Suprapubic skin (tissue), 4 donors: ENCODE results near the gene FUNDC2. TPM values are rescaled to one million over a fixed set of nuclear protein-coding genes. Genes with fewer than 3 reads are reported as not detected.

ENCODE experiments used
- DNase-seq, 2 donors: peaks; one replicate each; pipeline ENCODE4 v3.0.0-alpha.2; 2019; ENCODE audit warnings: low spot score in 2 of 2
- H3K27ac ChIP-seq: fragments of 200-600 bp; sonication (generic); one replicate; pipeline ENCODE4 v1.5.1; 2019
- H3K27me3 ChIP-seq: fragments of 200-600 bp; sonication (generic); one replicate; pipeline ENCODE4 v1.5.1; 2019
- H3K36me3 ChIP-seq: fragments of 200-600 bp; sonication (generic); one replicate; pipeline ENCODE4 v1.5.1; 2019
- H3K4me1 ChIP-seq: fragments of 200-600 bp; sonication (generic); one replicate; pipeline ENCODE4 v1.5.1; 2019
- H3K4me3 ChIP-seq: fragments of 200-600 bp; sonication (generic); one replicate; pipeline ENCODE4 v1.5.1; 2019; ENCODE audit warnings: mild to moderate bottlenecking
- H3K9me3 ChIP-seq: fragments of 200-600 bp; sonication (generic); one replicate; pipeline ENCODE4 v1.5.1; 2019
- CTCF ChIP-seq, 2 donors: fragments of 200-600 bp in 1 of 2; fragments of 450-650 bp in 1 of 2; sonication (generic) in 1 of 2; IDR thresholded peaks; one replicate each; pipeline ENCODE4 v1.5.1; 2016 to 2019; ENCODE audit warnings: antibody characterized with exemption in 2 of 2, mild to moderate bottlenecking in 1 of 2, moderate library complexity in 1 of 2
- EP300 ChIP-seq: sonication (generic); formaldehyde crosslinking; IDR thresholded peaks from one replicate; pipeline ENCODE4 v1.6.1; 2017; ENCODE audit warnings: antibody characterized with exemption
- POLR2A ChIP-seq, 2 donors: fragments of 450-650 bp; IDR thresholded peaks; one replicate each; pipeline ENCODE4 v1.6.1; 2017; ENCODE audit warnings: antibody characterized with exemption in 2 of 2, mild to moderate bottlenecking in 2 of 2, moderate library complexity in 2 of 2
- POLR2AphosphoS5 ChIP-seq, 3 donors: sonication (generic); formaldehyde crosslinking; IDR thresholded peaks; one replicate each; pipeline ENCODE4 v1.6.1; 2017; ENCODE audit warnings: antibody characterized with exemption in 3 of 3
- WGBS: methylation state at CpG from one replicate; pipeline ENCODE4 v1.1.5; 2018; 5-methylcytosine and 5-hydroxymethylcytosine counted together
- total RNA-seq, 4 donors: library from RNA; depleted of rRNA; stranded (reverse); fragments of >200 nt; gene quantifications; one replicate each; pipeline ENCODE4 v1.1.0, GENCODE V29; 2016

The FUNDC2 gene
- total RNA-seq, 4 donors from 2014 or later, result 22.9 to 37.9 (median 28.6) TPM

GRCh38 chrX:155053656-155054055 lies 27.0 kb downstream of the FUNDC2 start:
- 68% methylated on average over 3 of the region's 3 CpGs for WGBS
- H3K27me3 ChIP-seq, result no peaks in the 10 kb centered on the region
- H3K9me3 ChIP-seq, result no peaks in the 10 kb centered on the region
- H3K4me3 ChIP-seq, result no peak overlapping the region
- DNase-seq, result no peak
- peaks cover 10% of the 10 kb centered on the region for H3K36me3 ChIP-seq
- H3K4me1 ChIP-seq, result peaks cover 5% of the 10 kb centered on the region
- TF ChIP-seq CTCF (IDR thresholded peaks at IDR 0.05) (no peak), POLR2AphosphoS5 (IDR thresholded peaks at IDR 0.05) (no peak), EP300 (no peak), POLR2A (IDR thresholded peaks at IDR 0.05) (no peak)
- H3K27ac ChIP-seq, result no peak overlapping the region

GRCh38 chrX:155054255-155054654 lies 27.6 kb downstream of the FUNDC2 start:
- no peak overlapping the region for H3K4me3 ChIP-seq
- WGBS, result 86% methylated on average over 4 of the region's 4 CpGs
- no peak for TF ChIP-seq POLR2A (IDR thresholded peaks at IDR 0.05)
- no peak for TF ChIP-seq POLR2AphosphoS5 (IDR thresholded peaks at IDR 0.05)
- no peak for TF ChIP-seq EP300
- TF ChIP-seq CTCF (IDR thresholded peaks at IDR 0.05), result no peak
- H3K27me3 ChIP-seq, result no peaks in the 10 kb centered on the region
- DNase-seq, result no peak
- H3K9me3 ChIP-seq, result no peaks in the 10 kb centered on the region
- H3K4me1 ChIP-seq, result peaks cover 5% of the 10 kb centered on the region
- H3K36me3 ChIP-seq, result peaks cover 10% of the 10 kb centered on the region
- H3K27ac ChIP-seq, result no peak overlapping the region

GRCh38 chrX:155055494-155055893 lies 28.9 kb downstream of the FUNDC2 start:
- Histone ChIP-seq H3K4me1 (peaks cover 5% of the 10 kb centered on the region), H3K27ac (no peak overlapping the region), H3K36me3 (peaks cover 12% of the 10 kb centered on the region), H3K27me3 (no peaks in the 10 kb centered on the region), H3K9me3 (no peaks in the 10 kb centered on the region), H3K4me3 (no peak overlapping the region)
- no peak for DNase-seq
- TF ChIP-seq EP300, result no peak
- no peak for TF ChIP-seq POLR2A (IDR thresholded peaks at IDR 0.05)
- TF ChIP-seq CTCF (IDR thresholded peaks at IDR 0.05), result no peak
- TF ChIP-seq POLR2AphosphoS5 (IDR thresholded peaks at IDR 0.05), result no peak
- 82% methylated on average over 3 of the region's 3 CpGs for WGBS

GRCh38 chrX:155056471-155056870 lies 29.8 kb downstream of the FUNDC2 start:
- Histone ChIP-seq H3K27me3 (no peaks in the 10 kb centered on the region), H3K4me3 (no peak overlapping the region), H3K27ac (no peak overlapping the region), H3K36me3 (peaks cover 13% of the 10 kb centered on the region), H3K4me1 (peaks cover 5% of the 10 kb centered on the region), H3K9me3 (no peaks in the 10 kb centered on the region)
- WGBS, result 86% methylated on average over 1 of the region's 1 CpG
- no peak for DNase-seq
- TF ChIP-seq CTCF (IDR thresholded peaks at IDR 0.05), result no peak
- no peak for TF ChIP-seq POLR2AphosphoS5 (IDR thresholded peaks at IDR 0.05)
- TF ChIP-seq POLR2A (IDR thresholded peaks at IDR 0.05), result no peak
- no peak for TF ChIP-seq EP300

GRCh38 chrX:155056877-155057792 lies 30.5 kb downstream of the FUNDC2 start:
- no peaks in the 10 kb centered on the region for H3K27me3 ChIP-seq
- H3K36me3 ChIP-seq, result peaks cover 13% of the 10 kb centered on the region
- H3K4me1 ChIP-seq, result peaks cover 5% of the 10 kb centered on the region
- H3K27ac ChIP-seq, result no peak overlapping the region
- no peak for TF ChIP-seq POLR2AphosphoS5 (IDR thresholded peaks at IDR 0.05)
- TF ChIP-seq POLR2A (IDR thresholded peaks at IDR 0.05), result no peak
- no peak for TF ChIP-seq EP300
- peak; percentile 24 to 62 for TF ChIP-seq CTCF (IDR thresholded peaks at IDR 0.05)
- WGBS, result 29% methylated on average over 24 of the region's 25 CpGs
- H3K9me3 ChIP-seq, result no peaks in the 10 kb centered on the region
- peak in 1 of 2 donors; percentile 73 for DNase-seq
- peak overlapping the region; percentile 5 for H3K4me3 ChIP-seq
